ENCODE data around the gene KIAA0825.

GRCh38 chr5:94425396-94425795, 193.0 kb downstream of the KIAA0825 start:
- TF ChIP-seq GATA2 (IDR thresholded peaks at IDR 0.05; ENCODE audit: low read depth, low read length) (no peak), GATA3 (IDR thresholded peaks at IDR 0.05; ENCODE audit: low read depth, low read length) (no peak)
